Ammon's horn (tissue), 1 donor: ENCODE data around the gene HIP1R.

ENCODE experiments used
- DNase-seq: peaks from one replicate; pipeline ENCODE4 v3.0.0-alpha.2; 2016; ENCODE audit warnings: low spot score

HIP1R gene

GRCh38 chr12:122847921-122848421, 12.7 kb downstream of the HIP1R start:
- no peak for DNase-seq

GRCh38 chr12:122848471-122849351, 13.5 kb downstream of the HIP1R start:
- DNase-seq = no peak

- DNase-seq = peak; percentile 87
Observed at GRCh38 chr12:122849352-122850047, 14.2 kb downstream of the HIP1R start.

DNA sequence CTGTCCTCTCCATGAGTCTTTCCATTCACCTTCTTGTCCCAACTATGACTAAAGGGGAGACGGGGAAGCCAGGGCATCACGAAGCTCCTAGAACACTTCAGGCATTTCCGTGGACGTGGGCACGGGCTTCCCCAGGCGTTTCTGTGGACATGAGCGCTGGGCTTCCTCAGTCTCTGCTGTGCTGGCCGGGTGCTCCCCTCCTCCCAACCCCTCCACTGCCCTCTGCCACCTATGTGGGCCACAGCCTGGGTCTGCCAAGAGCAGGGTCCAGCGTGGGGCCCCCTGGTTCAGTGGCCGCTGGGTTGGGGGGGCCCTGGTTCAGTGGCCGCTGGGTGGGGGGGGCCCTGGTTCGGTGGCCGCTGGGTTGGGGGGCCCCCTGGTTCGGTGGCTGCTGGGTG, 14.8 kb downstream of the HIP1R start:
- DNase-seq = no peak

DNA sequence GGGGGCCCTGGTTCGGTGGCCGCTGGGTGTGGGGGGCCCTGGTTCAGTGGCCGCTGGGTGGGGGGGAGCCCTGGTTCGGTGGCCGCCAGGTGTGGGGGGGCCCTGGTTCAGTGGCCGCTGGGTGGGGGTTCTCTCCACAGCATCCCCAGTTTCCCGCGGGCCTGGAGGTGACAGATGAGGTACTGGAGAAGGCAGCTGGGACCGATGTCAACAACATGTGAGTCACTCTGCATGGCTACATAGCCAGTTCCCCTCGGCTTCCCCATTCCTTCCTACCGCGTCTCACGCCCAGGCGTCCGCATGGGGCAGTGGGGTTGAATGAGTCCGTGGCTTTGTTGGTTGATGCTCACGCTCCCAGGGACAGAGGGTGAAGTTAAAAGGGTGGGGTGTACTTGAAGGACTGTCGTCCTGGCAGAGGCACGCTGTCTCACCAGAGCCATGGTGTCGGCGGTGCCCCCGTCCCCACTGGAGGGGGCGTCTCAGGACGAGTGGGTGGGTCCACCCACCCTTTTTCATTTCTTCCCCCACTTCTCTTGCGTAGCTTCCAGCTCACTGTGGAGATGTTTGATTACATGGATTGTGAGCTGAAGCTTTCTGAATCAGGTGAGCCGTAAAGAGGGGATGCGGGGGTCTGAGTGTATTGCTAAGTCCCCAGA, 15.6 kb downstream of the HIP1R start:
- DNase-seq = no peak

GRCh38 chr12:122851820-122852219, 16.6 kb downstream of the HIP1R start:
- no peak for DNase-seq

GRCh38 chr12:122852336-122853275, 17.3 kb downstream of the HIP1R start:
- DNase-seq = peak; percentile 93

- no peak for DNase-seq
Observed at GRCh38 chr12:122853582-122854245, 18.5 kb downstream of the HIP1R start.

- no peak for DNase-seq
Observed at GRCh38 chr12:122854554-122854953, 19.3 kb downstream of the HIP1R start.

DNA sequence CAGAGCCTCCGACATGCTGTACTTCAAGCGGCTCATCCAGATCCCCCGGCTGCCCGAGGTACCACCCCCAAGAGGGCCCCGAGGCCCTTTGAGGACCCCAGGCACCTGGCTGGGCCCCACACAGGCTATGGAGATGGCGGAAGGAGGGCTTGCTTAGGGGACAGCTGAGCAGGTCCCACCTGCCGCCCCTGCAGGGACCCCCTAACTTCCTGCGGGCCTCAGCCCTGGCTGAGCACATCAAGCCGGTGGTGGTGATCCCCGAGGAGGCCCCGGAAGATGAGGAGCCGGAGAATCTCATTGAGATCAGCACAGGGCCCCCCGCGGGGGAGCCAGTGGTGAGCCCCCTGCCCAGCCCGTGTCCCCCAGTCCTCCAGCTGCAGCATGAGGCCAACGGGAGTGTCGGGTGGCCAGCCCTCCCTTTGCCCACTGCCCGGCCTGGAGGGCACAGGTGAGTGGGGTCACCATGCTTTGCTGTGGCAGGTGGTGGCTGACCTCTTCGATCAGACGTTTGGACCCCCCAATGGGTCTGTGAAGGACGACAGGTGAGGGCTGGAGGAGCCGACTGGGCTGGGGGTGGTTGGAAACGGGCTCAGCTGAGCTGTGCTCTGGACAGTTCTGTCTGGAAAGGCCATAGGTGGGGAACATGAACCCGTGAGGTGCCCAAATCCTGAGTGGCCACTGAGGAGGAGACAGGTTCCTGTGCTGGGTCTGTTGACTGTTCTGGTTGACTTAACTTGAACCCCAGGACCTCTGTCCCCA, 20.0 kb downstream of the HIP1R start:
- no peak for DNase-seq

GRCh38 chr12:122855928-122856831, 20.9 kb downstream of the HIP1R start:
- no peak for DNase-seq

- no peak for DNase-seq
Observed at GRCh38 chr12:122856999-122857671, 21.9 kb downstream of the HIP1R start.

- no peak for DNase-seq
Observed at GRCh38 chr12:122858171-122858570, 22.9 kb downstream of the HIP1R start.

DNA sequence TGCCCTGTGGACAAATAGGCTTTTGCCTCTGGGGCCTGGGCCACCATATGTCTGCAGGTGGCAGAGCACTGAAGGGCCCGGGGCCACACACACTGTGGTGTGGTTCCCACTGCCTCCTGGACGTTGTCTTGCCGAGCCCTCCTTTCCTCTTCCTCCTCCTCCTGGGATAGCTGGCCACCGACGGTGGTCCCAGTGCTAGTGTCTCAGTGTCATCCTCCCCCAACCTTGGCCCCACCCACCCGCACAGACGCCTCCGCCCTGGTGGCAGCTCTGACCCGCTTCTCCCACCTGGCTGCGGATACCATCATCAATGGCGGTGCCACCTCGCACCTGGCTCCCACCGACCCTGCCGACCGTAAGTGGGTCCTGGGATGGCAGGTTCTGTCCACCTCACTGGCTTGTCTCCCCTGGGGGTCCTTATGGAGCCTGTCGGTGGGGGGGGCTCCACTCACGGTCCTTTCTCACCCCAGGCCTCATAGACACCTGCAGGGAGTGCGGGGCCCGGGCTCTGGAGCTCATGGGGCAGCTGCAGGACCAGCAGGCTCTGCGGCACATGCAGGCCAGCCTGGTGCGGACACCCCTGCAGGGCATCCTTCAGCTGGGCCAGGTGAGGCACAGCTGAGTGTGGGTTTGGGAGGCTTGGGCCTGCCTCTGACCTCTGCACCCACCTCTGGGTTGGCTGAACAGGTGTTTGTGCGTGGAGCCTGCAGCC, 23.5 kb downstream of the HIP1R start:
- no peak for DNase-seq

GRCh38 chr12:122859303-122860039, 24.2 kb downstream of the HIP1R start:
- DNase-seq = no peak

- peak; percentile 91 for DNase-seq
Observed at GRCh38 chr12:122860040-122860853, 25.0 kb downstream of the HIP1R start.
